Left renal cortex interstitium (tissue), 4 donors: ENCODE results near the gene INTS15. TPM values are rescaled to one million over a fixed set of nuclear protein-coding genes. Genes with fewer than 3 reads are reported as not detected.
"Not testable (repeated sequence)": the region's sequence is repeated elsewhere in the genome, so short reads cannot be mapped to it uniquely, and the experiment has no call there.

Source experiments
- DNase-seq, 4 donors: peaks; one replicate each; pipeline ENCODE4 v3.0.0-alpha.2; 2013; ENCODE audit warnings: low read depth in 4 of 4, low spot score in 2 of 4, missing footprints in 1 of 4
- polyA plus RNA-seq, 4 donors: library from polyadenylated mRNA; unstranded; fragments of 120-200 nt; gene quantifications; one replicate each; pipeline ENCODE4 v1.2.1, GENCODE V29; 2013; ENCODE audit not compliant: insufficient read length in 4 of 4

Gene INTS15
- polyA plus RNA-seq, 4 donors, result 32.6 to 48.3 (median 40.6) TPM

- DNase-seq, result no peak
Measured at GRCh38 chr7:6615723-6616555, 26.1 kb downstream of the INTS15 start.

- no peak for DNase-seq
Measured at GRCh38 chr7:6616854-6617643, 27.2 kb downstream of the INTS15 start.

- no peak for DNase-seq
Measured at GRCh38 chr7:6618621-6619020, 28.8 kb downstream of the INTS15 start.

- DNase-seq, result no peak
Measured at GRCh38 chr7:6619961-6620360, 30.1 kb downstream of the INTS15 start.

GRCh38 chr7:6621195-6622133, 31.6 kb downstream of the INTS15 start:
- DNase-seq, result no peak

GRCh38 chr7:6622134-6622710, 32.4 kb downstream of the INTS15 start:
- no peak for DNase-seq

- no peak for DNase-seq
Measured at GRCh38 chr7:6623589-6624245, 33.9 kb downstream of the INTS15 start.

GRCh38 chr7:6624246-6624611, 34.4 kb downstream of the INTS15 start:
- no peak for DNase-seq

- DNase-seq, result no peak
Measured at GRCh38 chr7:6628045-6628444, 38.2 kb downstream of the INTS15 start.

- DNase-seq, result no peak
Measured at GRCh38 chr7:6630007-6630849, 40.4 kb downstream of the INTS15 start.

- DNase-seq, result no peak
Measured at GRCh38 chr7:6631605-6632004, 41.8 kb downstream of the INTS15 start.

- no peak for DNase-seq
Measured at GRCh38 chr7:6634021-6634420, 44.2 kb downstream of the INTS15 start.

- not testable (repeated sequence) for DNase-seq
Measured at GRCh38 chr7:6634971-6635370, 45.1 kb downstream of the INTS15 start.

GRCh38 chr7:6636741-6637543, 47.1 kb downstream of the INTS15 start, which contains the start of gene ZNF316:
Gene ZNF316 (plus strand): TSS chr7:6637318. CDS start chr7:6642410, 5,092 bp downstream.
- no peak for DNase-seq

GRCh38 chr7:6637544-6638229, 47.9 kb downstream of the INTS15 start:
- DNase-seq, result no peak

GRCh38 chr7:6639032-6639431, 49.2 kb downstream of the INTS15 start:
- DNase-seq, result no peak

GRCh38 chr7:6639627-6640026, 49.8 kb downstream of the INTS15 start:
- no peak for DNase-seq
